ENCODE measurements around the gene SLC16A13.
"Not testable (repeated sequence)": the region's sequence is repeated elsewhere in the genome, so short reads cannot be mapped to it uniquely, and the experiment has no call there.

Gene SLC16A13

DNA sequence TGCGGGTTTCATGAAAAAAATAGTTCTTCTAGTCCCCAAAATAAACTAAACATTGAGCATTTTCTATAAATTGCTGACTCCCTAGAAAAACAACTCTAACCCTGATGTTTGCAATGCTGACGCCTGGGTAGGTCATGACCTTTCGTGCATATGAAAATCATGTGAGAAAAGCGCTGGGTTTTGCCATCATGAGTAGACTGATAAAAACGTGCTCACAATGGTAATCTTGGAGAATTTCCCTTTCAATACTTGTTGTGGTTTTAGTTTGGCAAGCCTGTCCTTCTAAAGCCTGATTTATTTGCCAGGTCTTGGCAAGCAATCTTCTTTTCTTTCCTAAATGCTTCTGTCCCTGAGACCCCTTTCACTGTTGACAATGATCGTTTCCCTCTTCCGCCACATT is 48.3 kb downstream of the SLC16A13 start:
- DNase-seq (ENCODE audit: low spot score in 2 of 2) (no peak), ATAC-seq (replicated peaks; ENCODE audit: extremely low read depth, poor library complexity, severe bottlenecking) (no peak)
- H3K27me3 Mint-ChIP-seq = peaks cover 22% of the 10 kb centered on the region
- peaks cover 3% of the 10 kb centered on the region for H3K36me3 Mint-ChIP-seq (ENCODE audit: insufficient read depth)
- H3K9me3 Mint-ChIP-seq = no peaks in the 10 kb centered on the region
- no peak overlapping the region for H3K4me3 Mint-ChIP-seq
- H3K27ac Mint-ChIP-seq (ENCODE audit: low read depth) = no peak overlapping the region
- peaks cover 33% of the 10 kb centered on the region for H3K4me1 Mint-ChIP-seq

DNA sequence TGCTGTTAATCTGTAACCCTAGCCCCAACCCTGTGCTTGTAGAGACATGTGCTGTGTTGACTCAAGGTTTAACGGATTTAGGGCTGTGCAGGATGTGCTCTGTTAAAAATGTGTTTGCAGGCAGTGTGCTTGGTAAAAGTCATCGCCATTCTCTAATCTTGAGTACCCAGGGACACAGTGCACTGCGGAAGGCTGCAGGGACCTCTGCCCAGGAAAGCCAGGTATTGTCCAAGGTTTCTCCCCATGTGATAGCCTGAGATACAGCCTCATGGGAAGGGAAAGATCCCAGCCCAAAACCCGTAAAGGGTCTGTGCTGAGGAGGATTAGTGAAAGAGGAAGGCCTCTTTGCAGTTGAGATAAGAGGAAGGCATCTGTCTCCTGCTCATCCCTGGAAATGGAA is 52.6 kb downstream of the SLC16A13 start:
- H3K36me3 Mint-ChIP-seq (ENCODE audit: insufficient read depth); H3K4me1 Mint-ChIP-seq; ATAC-seq (replicated peaks; ENCODE audit: extremely low read depth, poor library complexity, severe bottlenecking); H3K4me3 Mint-ChIP-seq; H3K27ac Mint-ChIP-seq (ENCODE audit: low read depth); DNase-seq (ENCODE audit: low spot score in 2 of 2); H3K9me3 Mint-ChIP-seq: not testable (repeated sequence)
- peaks cover 34% of the 10 kb centered on the region for H3K27me3 Mint-ChIP-seq

DNA sequence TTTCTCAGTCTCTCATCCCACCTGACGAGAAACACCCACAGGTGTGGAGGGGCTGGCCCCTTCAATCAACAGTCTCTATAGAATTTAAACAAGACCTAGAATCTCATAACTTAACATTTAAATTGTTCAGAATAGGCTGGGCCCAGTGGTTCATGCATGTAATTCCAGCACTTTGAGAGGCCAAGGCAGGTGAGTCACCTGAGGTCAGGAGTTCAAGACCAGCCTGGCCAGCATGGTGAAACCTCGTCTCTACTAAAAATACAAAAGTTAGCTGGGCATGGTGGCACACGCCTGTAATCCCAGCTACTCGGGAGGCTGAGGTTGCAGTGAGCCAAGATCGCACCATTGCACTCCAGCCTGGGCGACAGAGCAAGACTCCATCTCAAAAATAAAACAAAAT is 53.8 kb downstream of the SLC16A13 start:
- not testable (repeated sequence) for H3K36me3 Mint-ChIP-seq (ENCODE audit: insufficient read depth); H3K9me3 Mint-ChIP-seq; H3K27ac Mint-ChIP-seq (ENCODE audit: low read depth); H3K4me1 Mint-ChIP-seq; DNase-seq (ENCODE audit: low spot score in 2 of 2); H3K4me3 Mint-ChIP-seq; ATAC-seq (replicated peaks; ENCODE audit: extremely low read depth, poor library complexity, severe bottlenecking)
- peaks cover 42% of the 10 kb centered on the region for H3K27me3 Mint-ChIP-seq

Measured in central memory CD8-positive, alpha-beta T cell (primary cell).